GM18499 (cell line): Measurements from ENCODE around the gene SPECC1.
"Not testable (repeated sequence)": the region's sequence is repeated elsewhere in the genome, so short reads cannot be mapped to it uniquely, and the experiment has no call there.

ENCODE experiments used
- ATAC-seq: cut with Tn5 transposase; IDR thresholded peaks from one replicate; pipeline ENCODE4 v1.9.1; 2021; ENCODE audit warnings: moderate number of reproducible peaks; ENCODE audit not compliant: insufficient read depth, unreplicated experiment

Gene SPECC1, protein sequence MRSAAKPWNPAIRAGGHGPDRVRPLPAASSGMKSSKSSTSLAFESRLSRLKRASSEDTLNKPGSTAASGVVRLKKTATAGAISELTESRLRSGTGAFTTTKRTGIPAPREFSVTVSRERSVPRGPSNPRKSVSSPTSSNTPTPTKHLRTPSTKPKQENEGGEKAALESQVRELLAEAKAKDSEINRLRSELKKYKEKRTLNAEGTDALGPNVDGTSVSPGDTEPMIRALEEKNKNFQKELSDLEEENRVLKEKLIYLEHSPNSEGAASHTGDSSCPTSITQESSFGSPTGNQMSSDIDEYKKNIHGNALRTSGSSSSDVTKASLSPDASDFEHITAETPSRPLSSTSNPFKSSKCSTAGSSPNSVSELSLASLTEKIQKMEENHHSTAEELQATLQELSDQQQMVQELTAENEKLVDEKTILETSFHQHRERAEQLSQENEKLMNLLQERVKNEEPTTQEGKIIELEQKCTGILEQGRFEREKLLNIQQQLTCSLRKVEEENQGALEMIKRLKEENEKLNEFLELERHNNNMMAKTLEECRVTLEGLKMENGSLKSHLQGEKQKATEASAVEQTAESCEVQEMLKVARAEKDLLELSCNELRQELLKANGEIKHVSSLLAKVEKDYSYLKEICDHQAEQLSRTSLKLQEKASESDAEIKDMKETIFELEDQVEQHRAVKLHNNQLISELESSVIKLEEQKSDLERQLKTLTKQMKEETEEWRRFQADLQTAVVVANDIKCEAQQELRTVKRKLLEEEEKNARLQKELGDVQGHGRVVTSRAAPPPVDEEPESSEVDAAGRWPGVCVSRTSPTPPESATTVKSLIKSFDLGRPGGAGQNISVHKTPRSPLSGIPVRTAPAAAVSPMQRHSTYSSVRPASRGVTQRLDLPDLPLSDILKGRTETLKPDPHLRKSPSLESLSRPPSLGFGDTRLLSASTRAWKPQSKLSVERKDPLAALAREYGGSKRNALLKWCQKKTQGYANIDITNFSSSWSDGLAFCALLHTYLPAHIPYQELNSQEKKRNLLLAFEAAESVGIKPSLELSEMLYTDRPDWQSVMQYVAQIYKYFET

DNA sequence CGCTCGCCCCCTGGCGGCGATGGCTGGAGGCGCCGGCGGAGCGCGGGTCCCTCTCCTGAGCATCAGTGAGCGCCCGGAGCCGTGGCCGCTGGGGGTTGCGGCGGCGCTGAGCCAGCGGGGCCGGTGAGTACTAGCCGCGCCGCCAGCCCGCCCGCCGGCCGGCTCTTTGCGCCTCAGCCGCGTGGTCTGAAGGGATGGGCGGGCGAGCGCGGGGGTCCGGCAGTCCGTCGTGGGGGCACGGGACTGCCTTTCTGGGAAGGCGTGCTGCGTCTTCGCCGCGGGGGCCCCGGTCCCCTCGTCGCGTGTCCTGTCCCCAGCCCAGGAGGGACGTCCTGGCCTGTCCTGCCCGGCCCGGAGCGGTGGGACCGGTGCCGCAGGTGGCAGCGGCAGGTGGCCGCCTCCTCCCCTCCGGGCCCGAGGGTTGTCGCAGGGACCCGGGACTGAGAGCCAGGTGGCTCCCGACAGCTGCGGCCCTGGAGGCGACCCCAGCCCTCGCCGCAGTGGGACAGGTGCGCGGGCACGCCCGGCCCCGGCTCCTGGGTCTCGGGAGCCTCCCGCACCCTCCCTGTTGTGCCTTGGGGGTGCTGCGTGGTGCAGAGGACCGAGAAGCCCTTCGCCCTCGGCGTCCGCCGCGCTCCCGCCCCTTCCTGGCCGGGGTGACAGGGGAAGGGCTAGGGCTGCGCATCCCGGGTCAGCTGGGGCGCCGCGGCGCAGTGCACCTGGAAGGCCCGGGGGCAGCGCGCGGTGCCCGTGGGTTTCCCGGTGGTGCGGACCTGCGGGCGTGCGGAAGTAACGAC is at the start of gene SPECC1:
Gene SPECC1, plus strand, starts transcription at position 58 of the 797 bp plus-strand sequence. CDS start 87,293 bp downstream, outside the sequence.
- ATAC-seq = no peak

DNA sequence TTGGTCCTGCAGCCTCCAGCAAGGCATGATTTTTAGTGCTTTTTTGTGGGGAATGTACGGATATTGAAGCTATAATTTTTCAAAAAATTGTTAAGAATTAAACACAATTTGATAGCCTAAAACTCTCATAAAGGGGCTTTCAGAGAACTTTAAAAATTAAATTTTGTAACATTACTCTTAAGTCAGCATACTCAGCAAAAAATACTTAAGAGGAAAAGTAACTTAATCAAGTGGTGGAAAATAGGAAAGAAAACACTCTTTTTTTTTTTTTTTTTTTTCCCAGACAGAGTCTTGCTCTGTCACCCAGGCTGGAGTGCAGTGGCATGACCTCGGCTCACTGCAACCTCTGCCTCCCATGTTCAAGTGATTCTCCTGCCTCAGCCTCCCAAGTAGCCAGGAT is 46.2 kb upstream of the SPECC1 start:
- ATAC-seq = not testable (repeated sequence)

DNA sequence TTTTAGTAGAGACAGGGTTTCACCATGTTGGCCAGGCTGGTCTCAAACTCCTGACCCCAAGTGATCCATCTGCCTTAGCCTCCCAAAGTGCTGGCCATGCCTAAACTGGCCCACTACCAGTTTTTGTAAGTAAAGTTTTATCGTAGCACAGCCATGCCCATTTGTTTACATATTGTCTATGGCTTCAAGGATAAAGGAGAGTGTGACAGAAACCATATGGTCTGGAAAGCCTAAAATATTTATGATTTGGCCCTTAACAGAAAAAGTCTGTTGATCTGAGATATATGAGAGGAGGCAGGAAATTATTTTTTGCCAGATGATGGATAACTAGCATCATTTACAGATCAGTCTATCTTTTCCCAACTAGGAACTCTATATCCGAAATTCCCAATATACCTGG is 36.0 kb upstream of the SPECC1 start:
- no peak for ATAC-seq

DNA sequence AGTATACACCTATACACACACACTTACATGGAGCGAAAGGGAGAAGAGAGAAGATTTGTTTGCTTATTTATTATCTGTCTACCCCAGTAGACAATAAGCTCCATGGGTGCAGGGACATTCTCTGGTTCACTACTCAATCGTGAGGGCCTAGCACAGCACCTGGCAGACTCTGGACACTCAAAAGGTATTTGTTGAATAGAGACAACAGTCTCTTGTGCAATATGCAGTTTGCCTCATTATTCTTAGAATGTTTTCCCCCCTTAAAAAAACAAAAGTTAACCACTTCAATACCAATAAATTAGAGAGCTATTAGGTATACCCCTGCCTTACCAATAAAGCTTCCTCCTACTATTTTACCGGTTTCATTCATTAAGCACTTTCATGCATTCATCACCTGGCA is 33.6 kb upstream of the SPECC1 start:
- ATAC-seq = no peak

DNA sequence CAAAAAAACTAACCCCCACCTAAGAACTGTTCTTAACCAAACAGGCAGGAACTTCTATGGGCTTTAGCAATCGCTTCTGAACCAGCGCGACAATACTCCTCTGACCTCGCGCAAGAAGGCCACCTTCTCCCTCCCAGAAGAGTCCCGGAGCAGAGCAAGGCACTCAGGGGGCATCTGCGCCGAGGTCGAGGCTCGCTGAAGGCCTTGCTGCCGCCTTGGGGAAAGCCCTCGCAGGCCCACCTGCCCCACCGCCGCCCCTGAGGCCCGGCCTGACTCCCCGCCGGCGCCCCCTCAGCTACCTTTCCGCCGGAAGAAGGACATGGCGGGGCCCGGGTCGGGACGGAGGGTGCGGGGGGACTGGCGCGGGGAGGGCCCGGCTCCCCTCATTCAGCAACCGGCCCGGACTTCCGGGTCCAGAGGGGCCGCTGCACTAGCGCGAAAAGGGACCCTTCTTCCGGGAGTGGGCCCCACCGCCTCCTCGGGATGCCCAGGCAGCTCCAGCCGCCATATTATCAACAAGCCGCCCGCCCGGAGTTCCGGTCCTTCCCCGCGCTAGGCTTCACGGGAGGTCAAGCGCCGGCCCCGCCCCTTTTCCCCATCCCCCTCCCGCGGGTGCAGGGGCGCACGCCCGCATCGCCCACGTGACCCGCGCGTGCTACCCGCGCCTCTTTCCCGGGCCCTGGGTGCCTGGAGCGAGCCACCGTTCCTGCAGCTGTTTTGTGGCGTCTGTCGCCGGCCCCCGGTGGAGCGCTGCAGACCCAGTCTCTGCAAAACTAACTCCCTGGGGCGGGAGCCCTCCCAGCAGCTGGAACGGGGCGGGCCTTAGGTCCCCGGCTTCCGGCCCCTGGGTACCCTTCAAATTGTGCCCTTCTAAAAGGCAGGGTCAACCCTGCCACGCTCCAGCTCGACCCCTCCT is 31.6 kb upstream of the SPECC1 start, which contains the start of gene AKAP10:
Gene AKAP10, minus strand, starts transcription at position 536 of the 916 bp plus-strand sequence. Its CDS starts 149 bp downstream, at position 387.
- ATAC-seq = peak; percentile 57

DNA sequence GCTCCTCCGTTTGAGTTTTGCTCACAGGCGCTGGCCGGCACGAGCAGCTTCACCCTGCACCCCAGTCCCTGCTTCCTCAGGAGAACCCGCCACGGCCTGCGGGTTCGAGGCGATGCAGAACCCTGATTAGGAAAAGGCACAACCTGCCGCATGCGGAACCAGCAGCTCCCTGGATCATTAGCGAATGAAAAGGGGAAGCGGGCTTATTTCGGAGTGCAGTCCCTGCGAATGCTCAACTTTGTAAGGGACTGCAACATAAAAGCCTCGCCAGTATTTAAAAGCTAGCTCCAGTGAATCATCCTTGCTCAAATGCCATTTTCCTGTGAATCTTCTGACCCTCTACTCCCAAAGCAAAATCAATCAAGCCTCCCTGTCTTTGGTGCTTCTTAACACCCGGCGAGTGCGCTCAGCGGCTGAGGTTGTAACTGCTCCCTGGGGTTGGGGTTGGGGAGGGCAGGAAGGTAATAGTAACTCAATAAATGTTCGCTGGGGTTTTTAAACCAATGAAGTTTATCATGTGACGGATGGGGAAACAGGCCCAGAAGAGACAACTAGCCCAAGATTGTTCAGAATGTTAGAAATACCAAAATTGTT is 30.9 kb upstream of the SPECC1 start:
- peak; percentile 9 for ATAC-seq

DNA sequence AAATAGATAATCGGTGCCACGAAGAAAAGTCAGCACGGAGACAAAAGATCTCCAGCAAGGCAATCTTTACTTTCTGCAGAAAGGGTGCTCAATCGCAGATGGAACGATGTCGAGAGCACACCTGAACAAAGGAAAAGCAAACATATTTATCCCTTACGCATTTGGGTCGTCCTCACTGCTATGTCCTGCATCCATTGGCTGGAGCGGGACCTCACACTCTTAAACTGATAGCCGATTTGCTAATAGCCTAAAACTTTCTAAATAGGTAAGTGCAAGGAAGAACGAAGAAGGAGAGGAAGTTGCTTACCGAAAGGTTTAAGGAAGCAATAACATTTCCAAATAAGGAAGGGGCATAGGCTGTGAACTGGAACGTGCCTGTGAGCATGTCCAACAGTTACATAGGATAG is 30.4 kb upstream of the SPECC1 start:
- ATAC-seq = no peak

DNA sequence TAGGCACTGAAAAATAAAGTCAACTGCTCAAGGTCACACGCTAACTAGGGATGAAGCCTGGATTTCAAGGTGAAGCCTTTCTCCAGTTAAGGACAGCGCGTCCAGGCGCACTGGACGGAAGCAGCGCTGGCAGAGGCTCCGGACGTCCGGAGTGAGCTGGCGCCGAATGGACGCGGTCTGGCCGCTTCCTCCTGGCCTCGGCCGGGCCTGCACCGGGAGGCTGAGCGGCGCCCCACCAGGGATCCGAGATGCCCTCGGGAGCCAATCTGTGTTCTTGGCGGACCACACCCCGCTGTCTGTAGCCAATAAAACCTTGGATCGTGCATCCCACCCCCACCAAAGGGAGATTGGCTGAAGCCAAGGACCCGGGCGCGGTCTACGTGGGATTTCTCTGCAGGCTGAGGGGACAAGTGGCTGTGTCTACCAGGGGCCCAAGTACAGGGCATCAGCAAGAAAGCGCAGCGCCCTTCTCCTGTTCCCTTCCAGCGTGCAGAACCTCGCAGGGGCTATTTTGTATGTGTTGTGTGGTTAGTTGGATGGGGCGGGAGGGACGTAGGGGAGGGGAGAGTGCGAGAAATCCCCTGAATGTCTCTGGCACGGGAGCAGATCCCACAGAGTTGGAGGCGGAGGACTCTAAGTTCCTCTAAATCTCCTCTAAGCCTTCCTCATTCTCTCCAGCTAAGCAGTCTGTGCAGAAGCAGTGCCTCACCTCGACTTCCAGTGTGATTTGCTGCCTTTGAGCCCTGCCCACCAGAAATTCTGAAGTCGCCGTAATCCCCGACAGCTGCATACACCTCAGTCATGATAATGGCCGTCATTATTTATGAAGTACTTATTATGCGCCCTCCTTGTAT is 29.0 kb upstream of the SPECC1 start:
- ATAC-seq = no peak

DNA sequence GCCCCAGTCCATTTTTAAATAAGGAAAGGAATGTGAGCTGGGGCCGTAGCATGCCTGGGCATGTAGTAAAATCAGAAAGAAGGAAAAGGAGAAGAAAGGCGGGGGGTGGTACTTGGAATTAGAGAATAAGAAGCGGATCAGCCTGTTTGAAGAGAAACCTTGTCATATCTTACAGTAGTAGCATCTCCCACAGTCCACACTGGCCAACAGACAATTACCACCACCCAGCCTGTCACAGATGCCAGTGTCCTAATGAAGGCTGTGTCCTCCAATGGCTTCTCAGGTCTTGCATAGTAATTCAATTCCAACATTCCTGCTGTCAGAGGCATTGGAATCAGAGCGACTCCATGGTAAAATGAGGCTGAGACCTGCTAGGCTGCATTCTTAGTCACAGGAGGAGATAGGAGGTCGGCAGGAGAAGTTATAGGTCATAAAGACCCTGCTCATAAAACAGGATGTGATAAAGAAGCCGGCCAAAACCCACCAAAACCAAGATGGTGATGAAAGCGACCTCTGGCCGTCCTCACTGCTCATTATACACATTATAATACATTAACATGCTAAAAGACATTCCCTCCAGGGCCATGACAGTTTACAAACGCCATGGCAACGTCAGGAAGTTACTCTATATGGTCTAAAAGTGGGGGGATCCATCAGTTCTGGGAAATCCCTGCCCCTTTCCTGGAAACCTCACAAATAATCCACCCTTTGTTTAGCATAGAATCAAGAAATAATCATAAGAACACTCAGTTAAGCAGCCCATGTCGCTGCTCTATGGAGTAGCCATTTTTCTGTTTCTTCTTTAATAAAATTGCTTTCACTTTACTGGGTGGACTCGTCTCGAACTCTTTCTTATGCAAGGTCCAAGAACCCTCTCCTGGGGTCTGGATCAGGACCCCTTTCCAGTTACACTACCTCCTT is 22.0 kb upstream of the SPECC1 start:
- no peak for ATAC-seq

DNA sequence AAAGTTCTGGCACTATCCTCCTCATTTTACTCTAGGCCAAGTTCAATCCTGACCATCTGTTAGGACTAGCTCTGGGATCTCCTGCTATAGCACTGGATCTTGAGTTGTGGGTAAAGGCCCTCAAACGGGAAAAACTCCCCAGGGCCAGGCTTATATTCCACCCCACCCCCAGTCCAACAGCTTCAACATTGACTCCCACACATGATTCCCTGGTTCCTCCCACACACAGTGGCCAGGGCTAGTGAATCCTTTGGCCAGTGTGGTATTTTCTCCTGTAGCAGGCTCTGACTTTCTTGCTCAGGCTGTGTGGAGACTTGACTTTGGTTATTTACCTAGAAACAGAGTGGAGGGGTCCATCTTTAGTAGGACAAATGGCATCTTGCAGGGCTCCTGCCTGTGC is 21.3 kb upstream of the SPECC1 start:
- no peak for ATAC-seq

DNA sequence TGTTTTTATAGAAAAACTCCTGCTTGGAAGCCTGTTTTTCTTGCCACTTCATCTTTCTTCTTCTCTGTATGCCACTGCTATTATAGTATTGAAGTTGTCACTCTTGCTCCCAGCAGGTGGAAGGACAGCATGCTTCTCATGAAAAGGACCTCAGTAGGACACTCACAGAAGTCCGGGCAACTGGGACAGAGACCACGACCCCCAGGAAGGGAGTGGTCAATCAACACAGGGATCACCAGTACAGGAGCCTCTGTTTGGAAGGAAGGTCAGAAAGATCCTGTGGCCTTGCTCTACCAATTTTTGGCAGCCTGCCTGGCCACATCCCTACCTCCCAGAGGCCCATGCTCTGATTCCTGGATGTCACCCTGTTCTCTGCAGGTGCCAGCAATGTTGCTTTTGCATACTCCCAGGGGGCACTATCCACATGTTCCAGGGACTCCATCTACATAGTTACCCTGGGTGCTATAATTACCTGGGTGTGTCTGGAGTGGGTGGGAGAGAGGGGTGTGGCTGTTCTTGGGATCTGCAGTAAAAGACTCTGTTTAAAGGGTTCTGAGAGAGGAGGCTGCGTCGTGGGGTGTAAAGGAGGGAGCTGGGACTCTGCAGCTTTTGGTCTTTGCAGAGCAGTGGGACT is 17.8 kb upstream of the SPECC1 start:
- no peak for ATAC-seq

DNA sequence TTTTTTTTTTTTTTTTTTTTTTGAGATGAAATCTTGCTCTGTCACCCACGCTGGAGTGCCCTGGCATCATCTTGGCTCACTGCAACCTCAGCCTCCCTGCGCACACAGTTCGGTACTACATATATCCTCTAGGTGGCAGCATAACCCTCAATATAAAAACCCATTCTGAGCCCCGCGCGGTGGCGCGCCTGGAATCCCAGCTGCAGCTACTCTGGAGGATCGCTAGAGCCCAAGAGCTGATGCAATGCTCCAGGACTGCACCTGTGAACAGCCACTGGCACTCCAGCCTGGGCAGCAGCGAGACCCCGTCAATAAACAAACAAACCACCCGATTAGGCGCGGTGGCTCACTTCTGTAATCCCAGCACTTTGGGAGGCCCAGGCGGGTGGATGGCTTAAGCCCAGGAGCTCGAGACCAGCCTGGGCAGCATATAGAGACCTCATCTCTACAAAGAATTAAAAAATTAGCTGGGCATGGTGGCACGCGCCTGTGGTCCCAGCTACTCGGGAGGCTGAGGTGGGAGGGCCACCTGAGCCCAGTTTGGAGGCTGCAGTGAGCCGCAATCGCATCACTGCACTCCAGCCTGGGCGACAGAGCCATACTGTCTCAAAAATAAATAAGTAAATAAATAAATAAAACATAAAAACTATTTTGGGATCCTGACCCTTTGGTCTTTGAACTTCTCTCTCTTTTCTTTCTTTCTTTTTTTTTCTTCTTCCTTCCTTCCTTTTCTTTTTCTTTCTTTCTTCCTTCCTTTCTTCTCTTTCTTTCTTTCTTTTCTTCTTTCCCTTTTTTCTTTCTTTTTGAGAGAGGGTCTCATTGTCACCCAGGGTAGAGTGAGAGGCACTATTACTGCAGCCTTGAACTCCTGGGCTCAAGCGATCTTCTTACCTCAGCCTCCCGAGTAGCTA is 16.1 kb upstream of the SPECC1 start:
- peak; percentile 57 for ATAC-seq

DNA sequence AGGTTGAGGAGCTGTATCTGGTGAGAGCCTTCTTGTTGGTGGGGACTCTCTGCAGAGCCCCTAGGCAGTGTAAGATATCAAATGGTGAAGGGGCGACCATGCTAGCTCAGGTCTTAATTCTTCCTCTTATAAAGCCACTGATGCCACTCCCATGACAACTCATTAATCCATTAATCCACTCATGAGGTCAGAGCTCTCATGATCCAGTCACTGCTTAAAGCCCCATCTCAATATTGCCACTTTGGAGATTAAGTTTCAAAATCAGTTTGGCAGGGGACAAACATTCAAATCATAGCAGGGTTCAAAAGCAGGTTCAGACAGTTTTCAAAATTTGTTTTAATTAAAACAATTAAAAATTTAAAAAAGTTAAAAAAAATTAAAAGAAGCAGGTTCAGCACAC is 13.1 kb upstream of the SPECC1 start:
- ATAC-seq = no peak

DNA sequence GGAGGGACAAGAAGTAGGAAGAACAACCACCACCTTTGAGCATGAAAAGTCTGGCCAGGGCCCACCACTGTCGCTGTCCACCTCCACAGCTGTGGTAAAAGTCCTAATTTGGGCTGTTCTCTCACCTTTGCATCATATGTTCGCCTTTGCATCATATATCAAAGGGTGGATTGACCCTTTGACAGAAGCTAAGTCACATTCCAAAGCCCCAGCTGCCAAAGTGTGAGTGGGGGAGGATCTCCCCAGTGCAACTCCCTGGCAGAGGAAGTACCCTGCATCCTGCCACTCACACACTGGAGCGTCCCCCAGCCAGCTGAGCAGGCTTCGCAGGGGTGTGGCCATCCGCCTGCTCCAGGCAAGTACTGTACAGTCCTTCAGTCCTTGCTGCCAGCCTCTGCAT is 12.7 kb upstream of the SPECC1 start:
- ATAC-seq = no peak
